ENCODE data around the gene CMKLR1. TPM values are rescaled to one million over a fixed set of nuclear protein-coding genes. Genes with fewer than 3 reads are reported as not detected.

Gene CMKLR1
- total and polyA plus RNA-seq, 7 experiments from 2014 or later, result 0.06 to 8.8 (median 2.0) TPM; not detected in 2

DNA sequence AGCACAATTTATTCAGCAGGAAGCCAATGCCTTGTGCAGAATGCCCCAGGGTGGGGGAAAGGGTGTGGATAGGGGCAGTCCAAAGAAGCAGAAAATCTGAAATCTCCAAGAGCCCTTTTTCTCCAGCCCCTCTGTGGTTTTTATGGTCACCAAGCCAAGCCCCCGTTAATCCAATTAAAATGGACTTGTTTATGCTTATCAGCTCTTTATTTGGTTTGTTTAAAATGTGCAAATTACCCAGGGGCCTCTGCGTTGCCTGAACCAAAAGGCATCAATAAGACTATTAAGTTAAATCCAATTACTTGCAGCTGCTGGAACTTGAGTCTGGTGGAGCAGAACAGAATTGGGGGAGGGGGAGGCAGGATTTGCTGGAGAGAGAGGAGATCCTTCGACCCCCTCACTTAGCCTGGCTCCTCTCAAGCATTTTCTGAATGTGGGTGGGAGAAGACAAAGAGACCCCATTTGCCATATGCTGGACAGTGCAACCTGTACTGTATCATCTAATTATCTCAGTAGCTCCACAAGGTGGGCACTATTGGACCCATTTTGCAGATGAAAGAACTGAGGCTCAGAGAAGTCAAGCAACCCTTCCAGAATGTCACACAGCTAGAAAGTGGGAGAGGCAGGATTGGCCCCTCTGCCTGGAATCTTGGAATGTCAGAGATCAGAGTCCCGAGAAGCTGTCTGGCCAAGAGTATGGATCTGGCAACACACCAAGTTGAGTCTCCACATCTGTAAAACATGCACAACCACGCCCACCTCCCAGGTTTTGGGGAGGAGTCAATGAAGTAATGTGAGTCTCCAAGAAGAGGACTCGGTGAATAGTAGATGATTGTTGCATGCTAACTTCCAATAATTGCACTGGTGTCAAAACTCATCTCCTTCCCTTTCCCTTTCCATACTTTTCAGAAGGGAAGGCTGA is 66.9 kb downstream of the CMKLR1 start:
- DNase-seq (no peak), ATAC-seq (no peak)
- peaks cover 0 to 26% (median 8%) of the 10 kb centered on the region in 5 donors for H3K27me3 Mint-ChIP-seq
- no peak overlapping the region for H3K4me3 Mint-ChIP-seq
- H3K36me3 Mint-ChIP-seq, result peaks cover 0 to 3% (median 0%) of the 10 kb centered on the region in 5 donors
- Histone ChIP-seq H3K9me3 (ENCODE audit: control insufficient read depth in 2 of 3, low read length in 3 of 3) (no peaks in the 10 kb centered on the region), H3K27ac (ENCODE audit: low read depth, low read length) (no peak overlapping the region), H3K27me3 (ENCODE audit: control insufficient read depth in 2 of 2, insufficient read depth in 2 of 2, low read length in 2 of 2) (no peaks in the 10 kb centered on the region), H3K4me1 (ENCODE audit: control insufficient read depth in 2 of 2, insufficient read depth in 2 of 2, low read length in 2 of 2) (no peaks in the 10 kb centered on the region), H3K4me3 (ENCODE audit: low read length) (no peak overlapping the region), H3K36me3 (ENCODE audit: control insufficient read depth in 2 of 3, insufficient read depth in 3 of 3, low read length in 3 of 3) (no peaks in the 10 kb centered on the region)
- H3K9me3 Mint-ChIP-seq, result peaks cover 0 to 10% (median under 1%) of the 10 kb centered on the region in 11 donors
- H3K27ac Mint-ChIP-seq, result no peak overlapping the region
- no peaks in the 10 kb centered on the region for H3K4me1 Mint-ChIP-seq
- ChIA-PET CTCF (no interaction called here), POLR2A (no interaction called here)
- intact Hi-C loops (cut with micrococcal nuclease), result no loop called here

- intact Hi-C loops (cut with micrococcal nuclease), result no loop called here
- Histone ChIP-seq H3K27ac (ENCODE audit: low read depth, low read length) (no peak overlapping the region), H3K27me3 (ENCODE audit: control insufficient read depth in 2 of 2, insufficient read depth in 2 of 2, low read length in 2 of 2) (no peaks in the 10 kb centered on the region), H3K9me3 (ENCODE audit: control insufficient read depth in 2 of 3, low read length in 3 of 3) (no peaks in the 10 kb centered on the region), H3K4me3 (ENCODE audit: low read length) (no peak overlapping the region), H3K4me1 (ENCODE audit: control insufficient read depth in 2 of 2, insufficient read depth in 2 of 2, low read length in 2 of 2) (no peaks in the 10 kb centered on the region), H3K36me3 (ENCODE audit: control insufficient read depth in 2 of 3, insufficient read depth in 3 of 3, low read length in 3 of 3) (no peaks in the 10 kb centered on the region)
- ChIA-PET POLR2A (no interaction called here), CTCF (no interaction called here)
- Mint-ChIP-seq H3K4me1 (no peaks in the 10 kb centered on the region), H3K4me3 (no peak overlapping the region), H3K36me3 (peaks cover 0 to 3% (median 0%) of the 10 kb centered on the region in 5 donors), H3K27ac (no peak overlapping the region), H3K9me3 (peaks cover 0 to 6% (median 2%) of the 10 kb centered on the region in 11 donors), H3K27me3 (peaks cover 0 to 26% (median 9%) of the 10 kb centered on the region in 5 donors)
- DNase-seq, result no peak
- no peak for ATAC-seq
Observed at GRCh38 chr12:108270849-108271143, 68.3 kb downstream of the CMKLR1 start.

GRCh38 chr12:108270035-108270848 is 68.9 kb downstream of the CMKLR1 start:
- POLR2A ChIA-PET, result no interaction called here
- intact Hi-C loops (cut with micrococcal nuclease), result no loop called here
- H3K4me1 Mint-ChIP-seq, result no peaks in the 10 kb centered on the region
- Histone ChIP-seq H3K4me1 (ENCODE audit: control insufficient read depth in 2 of 2, insufficient read depth in 2 of 2, low read length in 2 of 2) (no peaks in the 10 kb centered on the region), H3K27ac (ENCODE audit: low read depth, low read length) (no peak overlapping the region), H3K4me3 (ENCODE audit: low read length) (no peak overlapping the region), H3K36me3 (ENCODE audit: control insufficient read depth in 2 of 3, insufficient read depth in 3 of 3, low read length in 3 of 3) (no peaks in the 10 kb centered on the region), H3K9me3 (ENCODE audit: control insufficient read depth in 2 of 3, low read length in 3 of 3) (no peaks in the 10 kb centered on the region), H3K27me3 (ENCODE audit: control insufficient read depth in 2 of 2, insufficient read depth in 2 of 2, low read length in 2 of 2) (no peaks in the 10 kb centered on the region)
- peaks cover 0 to 26% (median 9%) of the 10 kb centered on the region in 5 donors for H3K27me3 Mint-ChIP-seq
- ATAC-seq (peak; percentile 26), DNase-seq (no peak)
- no peak overlapping the region for H3K27ac Mint-ChIP-seq
- peaks cover 0 to 3% (median 0%) of the 10 kb centered on the region in 5 donors for H3K36me3 Mint-ChIP-seq
- no peak overlapping the region for H3K4me3 Mint-ChIP-seq
- peaks cover 0 to 8% (median 2%) of the 10 kb centered on the region in 11 donors for H3K9me3 Mint-ChIP-seq
- CTCF ChIA-PET, result no interaction called here

DNA sequence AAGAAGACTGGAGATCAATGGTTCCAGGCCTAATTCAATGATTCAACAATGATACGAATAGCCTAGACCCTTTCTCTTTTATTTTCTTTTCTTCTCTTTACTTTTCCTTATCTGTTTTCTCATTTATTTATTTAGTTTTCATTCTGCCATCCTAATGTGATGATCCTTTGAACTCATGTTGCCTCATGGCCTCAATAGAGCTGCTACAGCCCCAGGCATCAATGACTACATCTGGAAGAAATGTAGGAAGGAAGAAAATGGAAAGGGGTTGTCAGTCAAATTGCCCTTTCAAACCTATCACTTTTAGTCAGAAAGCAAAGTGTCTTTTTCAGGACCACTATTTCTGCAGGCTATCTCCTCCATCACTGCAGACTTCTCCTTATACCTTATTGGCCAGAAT is 69.9 kb downstream of the CMKLR1 start:
- Mint-ChIP-seq H3K9me3 (peaks cover 0 to 8% (median 2%) of the 10 kb centered on the region in 11 donors), H3K27me3 (peaks cover 0 to 24% (median 13%) of the 10 kb centered on the region in 5 donors), H3K4me1 (no peaks in the 10 kb centered on the region), H3K27ac (no peak overlapping the region), H3K36me3 (peaks cover 0 to 3% (median 0%) of the 10 kb centered on the region in 5 donors), H3K4me3 (no peak overlapping the region)
- no peaks in the 10 kb centered on the region for H3K27me3 ChIP-seq (ENCODE audit: control insufficient read depth in 2 of 2, insufficient read depth in 2 of 2, low read length in 2 of 2)
- no peak for DNase-seq
- no peak for ATAC-seq
- H3K27ac ChIP-seq (ENCODE audit: low read depth, low read length), result no peak overlapping the region
- ChIA-PET POLR2A (no interaction called here), CTCF (no interaction called here)
- no peaks in the 10 kb centered on the region for H3K36me3 ChIP-seq (ENCODE audit: control insufficient read depth in 2 of 3, insufficient read depth in 3 of 3, low read length in 3 of 3)
- no peaks in the 10 kb centered on the region for H3K9me3 ChIP-seq (ENCODE audit: control insufficient read depth in 2 of 3, low read length in 3 of 3)
- H3K4me3 ChIP-seq (ENCODE audit: low read length), result no peak overlapping the region
- no peaks in the 10 kb centered on the region for H3K4me1 ChIP-seq (ENCODE audit: control insufficient read depth in 2 of 2, insufficient read depth in 2 of 2, low read length in 2 of 2)
- intact Hi-C loops (cut with micrococcal nuclease), result no loop called here

DNA sequence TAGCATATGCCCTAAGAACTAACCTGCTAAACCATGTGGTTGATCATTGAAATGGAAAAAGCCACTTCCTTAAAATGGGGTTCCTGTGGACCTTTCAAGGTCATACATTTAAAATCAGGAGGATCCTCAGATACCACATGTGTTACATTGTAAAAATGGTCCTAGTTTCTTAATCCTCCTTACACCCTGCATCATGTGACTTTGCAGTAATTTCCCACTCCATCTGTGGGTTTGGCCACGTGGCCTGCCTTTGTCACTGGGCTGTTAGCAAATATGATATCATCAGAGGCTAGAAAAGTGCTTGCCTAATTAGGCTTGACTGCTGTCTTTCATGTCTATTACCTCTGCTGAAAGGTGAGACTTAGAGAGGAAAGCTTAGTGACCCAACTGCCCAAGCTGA is 70.7 kb downstream of the CMKLR1 start:
- no peaks in the 10 kb centered on the region for H3K27me3 ChIP-seq (ENCODE audit: control insufficient read depth in 2 of 2, insufficient read depth in 2 of 2, low read length in 2 of 2)
- H3K9me3 ChIP-seq (ENCODE audit: control insufficient read depth in 2 of 3, low read length in 3 of 3), result no peaks in the 10 kb centered on the region
- no peak overlapping the region for H3K4me3 ChIP-seq (ENCODE audit: low read length)
- no peak overlapping the region for H3K4me3 Mint-ChIP-seq
- no peaks in the 10 kb centered on the region for H3K4me1 Mint-ChIP-seq
- no peak overlapping the region for H3K27ac ChIP-seq (ENCODE audit: low read depth, low read length)
- peaks cover 0 to 3% (median 0%) of the 10 kb centered on the region in 5 donors for H3K36me3 Mint-ChIP-seq
- H3K9me3 Mint-ChIP-seq, result peaks cover 0 to 8% (median 1%) of the 10 kb centered on the region in 11 donors
- intact Hi-C loops (cut with micrococcal nuclease), result no loop called here
- no peak overlapping the region for H3K27ac Mint-ChIP-seq
- H3K27me3 Mint-ChIP-seq, result peaks cover 0 to 27% (median 16%) of the 10 kb centered on the region in 5 donors
- H3K4me1 ChIP-seq (ENCODE audit: control insufficient read depth in 2 of 2, insufficient read depth in 2 of 2, low read length in 2 of 2), result no peaks in the 10 kb centered on the region
- H3K36me3 ChIP-seq (ENCODE audit: control insufficient read depth in 2 of 3, insufficient read depth in 3 of 3, low read length in 3 of 3), result no peaks in the 10 kb centered on the region
- DNase-seq (no peak), ATAC-seq (peak; percentile 53)
- CTCF ChIA-PET, result no interaction called here
- POLR2A ChIA-PET, result no interaction called here

GRCh38 chr12:108267450-108267849 is 71.7 kb downstream of the CMKLR1 start:
- Mint-ChIP-seq H3K36me3 (peaks cover 0 to 3% (median 0%) of the 10 kb centered on the region in 5 donors), H3K27ac (no peak overlapping the region), H3K27me3 (peaks cover 0 to 34% (median 21%) of the 10 kb centered on the region in 5 donors), H3K9me3 (peaks cover 0 to 12% (median 3%) of the 10 kb centered on the region in 11 donors), H3K4me3 (no peak overlapping the region), H3K4me1 (no peaks in the 10 kb centered on the region)
- no peaks in the 10 kb centered on the region for H3K27me3 ChIP-seq (ENCODE audit: control insufficient read depth in 2 of 2, insufficient read depth in 2 of 2, low read length in 2 of 2)
- no peaks in the 10 kb centered on the region for H3K4me1 ChIP-seq (ENCODE audit: control insufficient read depth in 2 of 2, insufficient read depth in 2 of 2, low read length in 2 of 2)
- ChIA-PET POLR2A (no interaction called here), CTCF (no interaction called here)
- H3K9me3 ChIP-seq (ENCODE audit: control insufficient read depth in 2 of 3, low read length in 3 of 3), result no peaks in the 10 kb centered on the region
- no peak overlapping the region for H3K27ac ChIP-seq (ENCODE audit: low read depth, low read length)
- no peak overlapping the region for H3K4me3 ChIP-seq (ENCODE audit: low read length)
- DNase-seq, result no peak
- intact Hi-C loops (cut with micrococcal nuclease), result no loop called here
- no peaks in the 10 kb centered on the region for H3K36me3 ChIP-seq (ENCODE audit: control insufficient read depth in 2 of 3, insufficient read depth in 3 of 3, low read length in 3 of 3)
- ATAC-seq, result no peak

All from naive thymus-derived CD4-positive, alpha-beta T cell (primary cell).